Keratinocyte (primary cell): ENCODE results near the gene SBK2. TPM values are rescaled to one million over a fixed set of nuclear protein-coding genes. Genes with fewer than 3 reads are reported as not detected.

Experiments
- DNase-seq: peaks from one replicate; pipeline ENCODE4 v3.0.0-alpha.2; 2011; ENCODE audit warnings: low read depth, missing footprints, low spot score
- FAIRE-seq: peaks from 2 replicates; lab custom pipeline; 2011; peaks lifted over from hg19 to GRCh38; lab: Jason Lieb, UNC
- H2AFZ ChIP-seq: 2 replicates; pipeline ENCODE4 v1.6.0; 2012; ENCODE audit warnings: low read length, control low read depth, inconsistent platforms; ENCODE audit not compliant: control insufficient read depth
- H3K27ac ChIP-seq: 2 replicates; pipeline ENCODE4 v1.5.1; 2011; ENCODE audit warnings: low read length; ENCODE audit not compliant: control insufficient read depth, insufficient read depth
- H3K27me3 ChIP-seq: 3 replicates; pipeline ENCODE4 v1.6.0; 2011; ENCODE audit warnings: low read length; ENCODE audit not compliant: control insufficient read depth, insufficient read depth; ENCODE audit errors: extremely low read depth
- H3K36me3 ChIP-seq, 2 experiments: 2 replicates in 1 of 2; 3 replicates in 1 of 2; pipeline ENCODE4 v1.5.1; 2011; ENCODE audit warnings: low read length in 2 of 2, mild to moderate bottlenecking in 1 of 2; ENCODE audit not compliant: control insufficient read depth in 2 of 2, insufficient read depth in 2 of 2; ENCODE audit errors: extremely low read depth in 1 of 2
- H3K4me1 ChIP-seq: 3 replicates; pipeline ENCODE4 v1.5.1; 2011; ENCODE audit warnings: low read length; ENCODE audit not compliant: control insufficient read depth, insufficient read depth; ENCODE audit errors: extremely low read depth
- H3K4me2 ChIP-seq: 3 replicates; pipeline ENCODE4 v1.6.0; 2011; ENCODE audit warnings: low read depth, low read length; ENCODE audit not compliant: control insufficient read depth, insufficient read depth; ENCODE audit errors: extremely low read depth
- H3K4me3 ChIP-seq, 3 experiments: fragments of 200-600 bp in 1 of 3; sonication (generic) in 1 of 3; 2 replicates in 2 of 3; 3 replicates in 1 of 3; pipeline ENCODE4 v1.5.1; 2011 to 2016; ENCODE audit warnings: low read length in 3 of 3, mild to moderate bottlenecking in 3 of 3, control low read depth in 2 of 3, inconsistent platforms in 1 of 3, low read depth in 1 of 3, mixed read lengths in 1 of 3, mixed run types in 1 of 3, moderate library complexity in 1 of 3; ENCODE audit not compliant: control insufficient read depth in 2 of 3, insufficient read depth in 2 of 3; ENCODE audit errors: extremely low read depth in 1 of 3
- H3K79me2 ChIP-seq: 2 replicates; pipeline ENCODE4 v1.6.0; 2012; ENCODE audit warnings: low read length; ENCODE audit not compliant: control insufficient read depth, insufficient read depth
- H3K9ac ChIP-seq: 3 replicates; pipeline ENCODE4 v1.6.0; 2011; ENCODE audit warnings: low read length; ENCODE audit not compliant: control insufficient read depth, insufficient read depth; ENCODE audit errors: extremely low read depth
- H3K9me1 ChIP-seq: 3 replicates; pipeline ENCODE4 v1.6.0; 2011; ENCODE audit warnings: low read length; ENCODE audit not compliant: control insufficient read depth, insufficient read depth; ENCODE audit errors: extremely low read depth
- H3K9me3 ChIP-seq: 2 replicates; pipeline ENCODE4 v1.5.1; 2012; ENCODE audit warnings: low read depth, low read length; ENCODE audit not compliant: control insufficient read depth
- H4K20me1 ChIP-seq: 3 replicates; pipeline ENCODE4 v1.6.0; 2011; ENCODE audit warnings: low read length; ENCODE audit not compliant: control insufficient read depth, insufficient read depth; ENCODE audit errors: extremely low read depth
- CTCF ChIP-seq, 3 experiments: IDR thresholded peaks in 1 of 3; conservative IDR thresholded peaks in 1 of 3; optimal IDR thresholded peaks in 1 of 3; 2 replicates in 2 of 3; 3 replicates in 1 of 3; pipeline versions ENCODE3 to v1.5.1; 2011; ENCODE audit warnings: low read length in 3 of 3, mild to moderate bottlenecking in 3 of 3, moderate library complexity in 2 of 3, control low read depth in 1 of 3, inconsistent platforms in 1 of 3; ENCODE audit not compliant: insufficient read depth in 2 of 3; ENCODE audit errors: extremely low read depth in 1 of 3
- EZH2 ChIP-seq: IDR thresholded peaks from one replicate; pipeline ENCODE4 v1.6.1; 2012; ENCODE audit warnings: inconsistent platforms, mild to moderate bottlenecking, low read length, moderate library complexity
- dilution Hi-C: fragments of 300-500 bp; cut with MboI; formaldehyde crosslinking; loops from one replicate; pipeline ENCODE4 v1.7.0; 2020; ENCODE audit warnings: low sequenced_read_pairs; ENCODE audit not compliant: extremely low pct_ligation_motif_present
- polyA plus RNA-seq, 5 experiments: library from polyadenylated mRNA; depleted of rRNA in 3 of 5; stranded (reverse) in 3 of 5; stranded (forward) in 1 of 5; unstranded in 1 of 5; fragments of >200 nt; gene quantifications; 1 replicate in 1 of 5; 2 replicates in 3 of 5; 3 replicates in 1 of 5; pipeline versions ENCODE4 v1.2.1 to v1.2.3, GENCODE V29; 2011 to 2012; ENCODE audit warnings: missing spikeins in 2 of 5, low read depth in 1 of 5, low replicate concordance in 1 of 5

SBK2 gene
- polyA plus RNA-seq, 1 donor (not counting 4 experiments of a cell fraction or from before 2014, with no cell fraction given) = not detected

- H3K27me3 ChIP-seq = peaks cover 40% of the 10 kb centered on the region
- FAIRE-seq = no peak
These were observed 44.5 kb downstream of the SBK2 start for GRCh38 chr19:55492362-55492944.

GRCh38 chr19:55491546-55492360 is 45.2 kb downstream of the SBK2 start:
- Histone ChIP-seq H4K20me1 (no peaks in the 10 kb centered on the region), H3K36me3 (no peaks in the 10 kb centered on the region), H2AFZ (no peak overlapping the region), H3K9me3 (no peaks in the 10 kb centered on the region), H3K4me2 (no peak overlapping the region), H3K27me3 (peaks cover 40% of the 10 kb centered on the region), H3K4me1 (peaks cover 19% of the 10 kb centered on the region), H3K27ac (no peak overlapping the region), H3K4me3 (no peak overlapping the region), H3K79me2 (no peaks in the 10 kb centered on the region), H3K9ac (no peak overlapping the region), H3K9me1 (peaks cover 3% of the 10 kb centered on the region)
- TF ChIP-seq CTCF (optimal IDR thresholded peaks at IDR 0.05 in 1 of 3, IDR thresholded peaks at IDR 0.05 in 1 of 3, conservative IDR thresholded peaks at IDR 0.05 in 1 of 3; ENCODE audit: extremely low read depth in 1 of 3, insufficient read depth in 2 of 3, low read length in 3 of 3) (no peak), EZH2 (no peak)
- dilution Hi-C loops = no loop called here
- DNase-seq = no peak
- FAIRE-seq = no peak

More at GRCh38 chr19:55492362-55492944, 44.5 kb downstream of the SBK2 start:
- Histone ChIP-seq H3K4me1 (peaks cover 12% of the 10 kb centered on the region), H3K4me3 (no peak overlapping the region), H3K27ac (no peak overlapping the region), H2AFZ (no peak overlapping the region), H3K9me3 (no peaks in the 10 kb centered on the region), H3K9me1 (no peaks in the 10 kb centered on the region), H3K9ac (no peak overlapping the region), H3K36me3 (no peaks in the 10 kb centered on the region), H3K79me2 (no peaks in the 10 kb centered on the region), H3K4me2 (no peak overlapping the region), H4K20me1 (no peaks in the 10 kb centered on the region)
- no peak for TF ChIP-seq EZH2
- dilution Hi-C loops = no loop called here
- DNase-seq = no peak
